Measurements from ENCODE around the gene SIX2. TPM values are rescaled to one million over a fixed set of nuclear protein-coding genes. Genes with fewer than 3 reads are reported as not detected.

Gene SIX2
- total RNA-seq, 1 experiment from 2014 or later = 1.9 TPM

- Histone ChIP-seq H3K4me3 (ENCODE audit: low read depth, low read length) (no peak overlapping the region), H3K36me3 (ENCODE audit: control insufficient read depth, insufficient read depth, low read length) (no peaks in the 10 kb centered on the region), H3K9me3 (no peaks in the 10 kb centered on the region), H3K4me1 (no peaks in the 10 kb centered on the region; the same call in 1 of the 2 replicates), H3K27me3 (replicated peaks; ENCODE audit: control insufficient read depth, insufficient read depth, low read length) (no peaks in the 10 kb centered on the region)
- no TSS peak for BruUV-seq (replicated peaks)
- Mint-ChIP-seq H3K4me1 (ENCODE audit: low read depth, unreplicated experiment) (no peaks in the 10 kb centered on the region), H3K4me3 (ENCODE audit: unreplicated experiment) (no peak overlapping the region), H3K27ac (ENCODE audit: unreplicated experiment) (no peak overlapping the region), H3K27me3 (ENCODE audit: insufficient read depth, unreplicated experiment) (peaks cover 6% of the 10 kb centered on the region), H3K9me3 (ENCODE audit: unreplicated experiment) (no peaks in the 10 kb centered on the region), H3K36me3 (ENCODE audit: insufficient read depth, unreplicated experiment) (no peaks in the 10 kb centered on the region)
- intact Hi-C loops (cut with micrococcal nuclease; ENCODE audit: unreplicated experiment) = no loop called here
- ChIA-PET POLR2A (no interaction called here), CTCF (no interaction called here)
- TF ChIP-seq CTCF (IDR thresholded peaks at IDR 0.05; ENCODE audit: insufficient read depth in 1 of 2, low read depth in 1 of 2, low read length in 1 of 2, severe bottlenecking in 1 of 2, unreplicated experiment in 1 of 2) = no peak
- no peak for DNase-seq
Observed at GRCh38 chr2:45003579-45004551, 5.4 kb downstream of the SIX2 start.

GRCh38 chr2:45002686-45003085 is 6.6 kb downstream of the SIX2 start:
- H3K27me3 Mint-ChIP-seq (ENCODE audit: insufficient read depth, unreplicated experiment) = peaks cover 6% of the 10 kb centered on the region
- no peak for DNase-seq
- ChIA-PET POLR2A (no interaction called here), CTCF (no interaction called here)
- no peak overlapping the region for H3K4me3 ChIP-seq (ENCODE audit: low read depth, low read length)
- no peaks in the 10 kb centered on the region for H3K36me3 Mint-ChIP-seq (ENCODE audit: insufficient read depth, unreplicated experiment)
- H3K36me3 ChIP-seq (ENCODE audit: control insufficient read depth, insufficient read depth, low read length) = no peaks in the 10 kb centered on the region
- no peaks in the 10 kb centered on the region for H3K27me3 ChIP-seq (replicated peaks; ENCODE audit: control insufficient read depth, insufficient read depth, low read length)
- no peak overlapping the region for H3K4me3 Mint-ChIP-seq (ENCODE audit: unreplicated experiment)
- no TSS peak for BruUV-seq (replicated peaks)
- no peaks in the 10 kb centered on the region for H3K9me3 ChIP-seq
- no peaks in the 10 kb centered on the region for H3K9me3 Mint-ChIP-seq (ENCODE audit: unreplicated experiment)
- H3K4me1 Mint-ChIP-seq (ENCODE audit: low read depth, unreplicated experiment) = no peaks in the 10 kb centered on the region
- TF ChIP-seq CTCF (IDR thresholded peaks at IDR 0.05; ENCODE audit: insufficient read depth in 1 of 2, low read depth in 1 of 2, low read length in 1 of 2, severe bottlenecking in 1 of 2, unreplicated experiment in 1 of 2) = no peak
- H3K4me1 ChIP-seq = no peaks in the 10 kb centered on the region
- H3K27ac Mint-ChIP-seq (ENCODE audit: unreplicated experiment) = no peak overlapping the region
- intact Hi-C loops (cut with micrococcal nuclease; ENCODE audit: unreplicated experiment) = no loop called here

GRCh38 chr2:45001869-45002385 is 7.3 kb downstream of the SIX2 start:
- POLR2A ChIA-PET = interaction anchor here (0.5 kb wide), 1 partner anchor 256 kb away, joined by 3 read pairs; no protein-coding TSS in a partner anchor
- BruUV-seq (replicated peaks) = no TSS peak
- no peaks in the 10 kb centered on the region for H3K27me3 ChIP-seq (replicated peaks; ENCODE audit: control insufficient read depth, insufficient read depth, low read length)

More at GRCh38 chr2:45001869-45002385, 7.3 kb downstream of the SIX2 start:
- Histone ChIP-seq H3K9me3 (no peaks in the 10 kb centered on the region), H3K4me1 (no peaks in the 10 kb centered on the region), H3K4me3 (ENCODE audit: low read depth, low read length) (no peak overlapping the region), H3K36me3 (ENCODE audit: control insufficient read depth, insufficient read depth, low read length) (no peaks in the 10 kb centered on the region)
- TF ChIP-seq CTCF (IDR thresholded peaks at IDR 0.05; ENCODE audit: insufficient read depth in 1 of 2, low read depth in 1 of 2, low read length in 1 of 2, severe bottlenecking in 1 of 2, unreplicated experiment in 1 of 2) = no peak
- peaks cover 10% of the 10 kb centered on the region for H3K27me3 Mint-ChIP-seq (ENCODE audit: insufficient read depth, unreplicated experiment)
- no peak overlapping the region for H3K4me3 Mint-ChIP-seq (ENCODE audit: unreplicated experiment)
- DNase-seq = no peak
- CTCF ChIA-PET = interaction anchor here (0.5 kb wide), 1 partner anchor 66 kb away, joined by 4 read pairs; no protein-coding TSS in a partner anchor
- intact Hi-C loops (cut with micrococcal nuclease; ENCODE audit: unreplicated experiment) = no loop called here
- no peaks in the 10 kb centered on the region for H3K4me1 Mint-ChIP-seq (ENCODE audit: low read depth, unreplicated experiment)
- no peaks in the 10 kb centered on the region for H3K36me3 Mint-ChIP-seq (ENCODE audit: insufficient read depth, unreplicated experiment)
- no peak overlapping the region for H3K27ac Mint-ChIP-seq (ENCODE audit: unreplicated experiment)
- no peaks in the 10 kb centered on the region for H3K9me3 Mint-ChIP-seq (ENCODE audit: unreplicated experiment)

All from Caco-2 (cell line).